K562 (cell line): ENCODE measurements around the gene ARPC4. TPM values are rescaled to one million over a fixed set of nuclear protein-coding genes. Genes with fewer than 3 reads are reported as not detected.
A peak's percentile ranks its signal among the peaks of the same experiment; 100 is the strongest.

ENCODE experiments used
- ESRRB ChIP-seq: fragments of 250-450 bp; sonication (Bioruptor Pico); IDR thresholded peaks from 2 replicates; pipeline ENCODE4 v1.5.0; 2020; ENCODE audit warnings: mild to moderate bottlenecking, moderate library complexity, borderline replicate concordance
- IRF1 ChIP-seq: sonication (generic); formaldehyde crosslinking; IDR thresholded peaks from 2 replicates; pipeline ENCODE4 v1.8.0; 2022; ENCODE audit warnings: missing genetic modification reagents, mild to moderate bottlenecking, borderline replicate concordance
- KHSRP ChIP-seq: fragments of 450-650 bp; IDR thresholded peaks from 2 replicates; pipeline ENCODE4 v1.6.1; 2017
- NFIC ChIP-seq: fragments of 450-650 bp; IDR thresholded peaks from 2 replicates; pipeline ENCODE4 v1.6.1; 2017; ENCODE audit warnings: mild to moderate bottlenecking, inconsistent platforms
- NFXL1 ChIP-seq: fragments of 450-650 bp; formaldehyde crosslinking; IDR thresholded peaks from 2 replicates; pipeline ENCODE4 v1.4.0; 2021; ENCODE audit warnings: mild to moderate bottlenecking
- PPARD ChIP-seq: fragments of 250-450 bp; sonication (Bioruptor Pico); IDR thresholded peaks from 2 replicates; pipeline ENCODE4 v1.8.0; 2022; ENCODE audit warnings: inconsistent platforms, mild to moderate bottlenecking, moderate library complexity
- PRDM10 ChIP-seq: fragments of 450-650 bp; IDR thresholded peaks from 2 replicates; pipeline ENCODE4 v1.6.1; 2018; ENCODE audit not compliant: partially characterized antibody
- ZMIZ1 ChIP-seq, 2 experiments: fragments of 150-350 bp in 1 of 2; IDR thresholded peaks; 2 replicates each; pipeline ENCODE4 v1.6.1; 2012 to 2016; ENCODE audit warnings: low read depth in 2 of 2, low read length in 2 of 2, mild to moderate bottlenecking in 1 of 2, moderate library complexity in 1 of 2
- ZNF232 ChIP-seq: sonication (generic); formaldehyde crosslinking; IDR thresholded peaks from 2 replicates; pipeline ENCODE4 v1.8.0; 2022; ENCODE audit warnings: mild to moderate bottlenecking, missing genetic modification reagents
- ZNF282 ChIP-seq: sonication (generic); formaldehyde crosslinking; IDR thresholded peaks from 2 replicates; pipeline ENCODE4 v1.8.1; 2023; ENCODE audit warnings: missing genetic modification reagents
- ZNF780A ChIP-seq: fragments of 250-450 bp; sonication (Bioruptor Pico); IDR thresholded peaks from 2 replicates; pipeline ENCODE4 v1.5.0; 2021; ENCODE audit warnings: mild to moderate bottlenecking
- polyA plus RNA-seq, 8 experiments: library from polyadenylated mRNA; depleted of rRNA in 4 of 8; stranded (reverse) in 5 of 8; unstranded in 3 of 8; fragments of >200 nt; fragmentation: Nextera tagmentation in 2 of 8; fragmentation: Illumina TruSeq in 1 of 8; extraction: Ambion mirVana in 2 of 8; extraction: Trizol in 1 of 8; gene quantifications; 2 replicates each; pipeline versions ENCODE4 v1.2.1 to v1.2.3, GENCODE V29; 2011 to 2014; ENCODE audit warnings: inconsistent platforms in 1 of 8, missing spikeins in 1 of 8
- total RNA-seq, 7 experiments: library from RNA; depleted of rRNA in 6 of 7; stranded (reverse); fragments of >200 nt in 6 of 7; fragmentation: Illumina TruSeq in 2 of 7; extraction: Trizol in 2 of 7; gene quantifications; 2 replicates each; pipeline versions ENCODE4 v1.2.1 to v1.2.3, GENCODE V29; 2011 to 2021; ENCODE audit warnings: low replicate concordance in 1 of 7

Gene ARPC4
- total and polyA plus RNA-seq, 9 of the 15 experiments (the other 6 are each of a cell fraction or from before 2014, with no cell fraction given) = 20.1 to 153 (median 119) TPM

GRCh38 chr3:9787714-9788113 lies 5.2 kb upstream of the ARPC4 start (continued):
- TF ChIP-seq PRDM10 = no peak
- no peak for TF ChIP-seq ZNF780A
- TF ChIP-seq PPARD = no peak
- TF ChIP-seq NFIC = peak; percentile 77
- no peak for TF ChIP-seq IRF1
- TF ChIP-seq ESRRB (CRISPR knock-in tag) = no peak
- TF ChIP-seq ZMIZ1 (IDR thresholded peaks at IDR 0.05; ENCODE audit: low read depth in 2 of 2, low read length in 2 of 2) = no peak
- no peak for TF ChIP-seq NFXL1 (CRISPR knock-in tag)
- no peak for TF ChIP-seq ZNF282
- TF ChIP-seq KHSRP = no peak
- TF ChIP-seq ZNF232 = no peak
